K562 (cell line): ENCODE data around the gene OR2B6.
A peak's percentile ranks its signal among the peaks of the same experiment; 100 is the strongest.

Experiments
- POLR2A ChIP-seq: fragments of 450-650 bp; conservative IDR thresholded peaks from 2 replicates; pipeline ENCODE4 v1.6.1; 2016
- SREBF1 ChIP-seq: fragments of 150-350 bp; IDR thresholded peaks from 2 replicates; pipeline ENCODE4 v1.6.1; 2014; ENCODE audit warnings: antibody characterized with exemption, low read depth, low read length, borderline replicate concordance
- ZNF165 ChIP-seq: fragments of 250-450 bp; sonication (Bioruptor Pico); IDR thresholded peaks from 2 replicates; pipeline ENCODE4 v1.4.0; 2020; ENCODE audit warnings: borderline replicate concordance

DNA sequence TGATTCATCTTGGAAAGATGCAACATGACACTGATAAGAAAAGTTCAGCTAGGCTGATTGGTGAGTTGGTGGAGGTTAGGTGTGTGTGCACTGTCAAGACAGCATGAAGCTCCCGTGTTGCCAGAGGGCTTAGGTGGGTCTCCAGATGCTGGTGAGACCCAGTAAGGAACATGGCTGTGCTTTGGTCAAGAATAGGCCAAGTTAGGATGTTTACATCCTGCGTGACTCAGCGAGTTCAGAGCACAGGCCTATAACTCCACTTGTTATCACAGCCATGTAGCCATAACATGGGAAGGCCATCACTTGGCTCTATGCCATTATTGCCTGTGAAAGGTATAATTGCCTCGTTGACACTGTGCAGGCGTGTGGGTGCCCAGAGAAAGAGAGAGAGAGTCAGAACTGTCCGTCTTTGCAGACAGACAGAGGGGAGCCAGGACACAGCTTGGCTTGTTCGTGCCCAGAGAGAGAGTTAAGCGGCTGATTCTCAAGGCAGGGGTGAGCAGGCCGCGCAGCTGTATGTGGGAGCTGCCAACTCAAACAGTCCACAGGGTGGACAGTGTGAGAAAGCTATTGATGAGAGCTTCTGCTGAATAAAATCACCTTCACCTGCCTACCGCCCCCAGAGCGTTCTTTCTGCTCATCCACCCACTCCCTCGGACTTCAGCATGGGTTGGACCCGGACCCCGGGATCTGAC is 43.5 kb downstream of the OR2B6 start:
- peak; percentile 96; the same call in 1 of the 2 replicates for TF ChIP-seq ZNF165 (CRISPR knock-in tag)
- no peak for TF ChIP-seq SREBF1
- TF ChIP-seq POLR2A, result no peak
